Memory B cell (primary cell): ENCODE results near the gene EXOSC7.
"Not testable (repeated sequence)": the region's sequence is repeated elsewhere in the genome, so short reads cannot be mapped to it uniquely, and the experiment has no call there.

ENCODE experiments used
- ATAC-seq: fragments of 150-1000 bp; cut with Tn5 transposase; 2 replicates; pipeline ENCODE4 v1.10.0; 2021; ENCODE audit warnings: low read depth, mild to moderate bottlenecking, moderate library complexity
- DNase-seq, 2 donors: peaks; one replicate each; pipeline ENCODE4 v3.0.0; 2022; ENCODE audit warnings: low spot score in 2 of 2
- H3K27ac Mint-ChIP-seq: one replicate; pipeline ENCODE4 v1.8.0; 2022; ENCODE audit warnings: mild to moderate bottlenecking, moderate library complexity, mixed read lengths
- H3K27me3 Mint-ChIP-seq: one replicate; pipeline ENCODE4 v1.8.0; 2022; ENCODE audit warnings: mixed read lengths
- H3K36me3 Mint-ChIP-seq: one replicate; pipeline ENCODE4 v1.8.0; 2022; ENCODE audit warnings: mild to moderate bottlenecking, mixed read lengths
- H3K4me1 Mint-ChIP-seq: one replicate; pipeline ENCODE4 v1.8.0; 2022; ENCODE audit warnings: mixed read lengths
- H3K4me3 Mint-ChIP-seq: one replicate; pipeline ENCODE4 v1.8.0; 2022; ENCODE audit warnings: mild to moderate bottlenecking, moderate library complexity, mixed read lengths
- H3K9me3 Mint-ChIP-seq: one replicate; pipeline ENCODE4 v1.8.0; 2022; ENCODE audit warnings: mixed read lengths

EXOSC7 gene

GRCh38 chr3:44969828-44970179 is 6.2 kb upstream of the EXOSC7 start:
- Mint-ChIP-seq H3K4me1 (peaks cover 27% of the 10 kb centered on the region), H3K9me3 (no peaks in the 10 kb centered on the region), H3K36me3 (peaks cover 2% of the 10 kb centered on the region), H3K27ac (no peak overlapping the region), H3K4me3 (no peak overlapping the region), H3K27me3 (no peaks in the 10 kb centered on the region)
- DNase-seq (no peak), ATAC-seq (no peak)

- Mint-ChIP-seq H3K27me3 (no peaks in the 10 kb centered on the region), H3K9me3 (no peaks in the 10 kb centered on the region), H3K4me3 (no peak overlapping the region), H3K27ac (no peak overlapping the region), H3K36me3 (no peaks in the 10 kb centered on the region), H3K4me1 (peaks cover 30% of the 10 kb centered on the region)
- ATAC-seq (no peak), DNase-seq (no peak)
Observed at GRCh38 chr3:44970926-44971490, 5.0 kb upstream of the EXOSC7 start.

GRCh38 chr3:44974416-44974815 is 1.6 kb upstream of the EXOSC7 start:
- ATAC-seq, result no peak
- H3K27ac Mint-ChIP-seq, result no peak overlapping the region

DNA sequence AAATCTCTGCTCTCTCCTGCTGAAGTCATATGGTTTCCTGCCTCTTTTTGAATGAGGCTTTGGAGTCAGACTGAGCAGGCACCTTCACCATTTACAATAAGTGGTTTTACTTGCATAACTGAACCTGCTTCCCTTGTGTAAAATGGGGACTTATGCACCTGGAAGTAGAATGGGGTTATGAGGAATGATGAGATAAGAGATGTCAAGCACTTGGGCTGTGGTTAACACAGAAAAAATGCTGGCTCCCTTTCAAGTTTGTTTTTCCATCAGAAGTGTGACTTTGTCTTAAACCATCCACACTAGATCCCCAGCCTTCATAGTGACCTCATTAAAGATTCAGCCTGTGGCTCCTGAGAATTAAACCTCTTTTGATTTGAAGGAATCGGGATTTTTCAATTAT is 5.2 kb downstream of the EXOSC7 start:
- ATAC-seq (no peak), DNase-seq (no peak)
- Mint-ChIP-seq H3K27me3 (no peaks in the 10 kb centered on the region), H3K27ac (no peak overlapping the region), H3K4me1 (peaks cover 37% of the 10 kb centered on the region), H3K9me3 (no peaks in the 10 kb centered on the region), H3K4me3 (no peak overlapping the region), H3K36me3 (peaks cover 5% of the 10 kb centered on the region)

More at GRCh38 chr3:44974416-44974815, 1.6 kb upstream of the EXOSC7 start:
- no peak for DNase-seq
- Mint-ChIP-seq H3K9me3 (no peaks in the 10 kb centered on the region), H3K36me3 (peaks cover 2% of the 10 kb centered on the region), H3K27me3 (no peaks in the 10 kb centered on the region), H3K4me3 (peak overlapping the region; percentile 4), H3K4me1 (peaks cover 32% of the 10 kb centered on the region)

GRCh38 chr3:44981751-44982150 is 5.7 kb downstream of the EXOSC7 start:
- Mint-ChIP-seq H3K9me3 (no peaks in the 10 kb centered on the region), H3K36me3 (peaks cover 5% of the 10 kb centered on the region), H3K27ac (peak overlapping the region; percentile 50), H3K4me1 (peaks cover 37% of the 10 kb centered on the region), H3K27me3 (no peaks in the 10 kb centered on the region), H3K4me3 (peak overlapping the region; percentile 43)
- no peak for DNase-seq
- ATAC-seq, result peak; percentile 82

GRCh38 chr3:44982817-44983216 is 6.8 kb downstream of the EXOSC7 start:
- H3K4me3 Mint-ChIP-seq, result no peak overlapping the region
- peaks cover 5% of the 10 kb centered on the region for H3K36me3 Mint-ChIP-seq
- ATAC-seq (no peak), DNase-seq (no peak)
- no peaks in the 10 kb centered on the region for H3K9me3 Mint-ChIP-seq
- peaks cover 32% of the 10 kb centered on the region for H3K4me1 Mint-ChIP-seq
- H3K27ac Mint-ChIP-seq, result no peak overlapping the region
- no peaks in the 10 kb centered on the region for H3K27me3 Mint-ChIP-seq

DNA sequence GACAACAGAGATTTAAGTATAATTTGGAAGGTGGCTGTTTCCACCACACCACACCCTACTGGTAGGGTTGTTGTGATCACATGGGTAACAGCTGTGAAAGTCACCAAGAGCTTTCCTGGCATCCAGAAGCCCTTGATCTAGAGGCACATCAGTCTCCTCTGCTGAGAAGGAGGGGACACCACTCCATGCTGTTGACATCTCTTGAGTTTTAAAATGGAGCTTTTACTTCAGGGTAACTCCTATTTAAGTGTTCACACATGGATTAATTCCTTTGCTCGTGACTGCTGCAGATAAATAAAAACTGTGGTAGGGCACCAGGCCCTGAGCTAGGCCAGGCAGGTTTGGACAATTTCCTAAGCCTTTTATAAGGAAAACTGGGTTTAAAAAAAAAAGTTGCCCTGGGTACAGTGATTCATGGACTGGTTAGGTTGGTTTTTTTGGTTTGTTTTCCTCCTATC is 7.5 kb downstream of the EXOSC7 start:
- no peak overlapping the region for H3K4me3 Mint-ChIP-seq
- H3K36me3 Mint-ChIP-seq, result peaks cover 3% of the 10 kb centered on the region
- no peaks in the 10 kb centered on the region for H3K27me3 Mint-ChIP-seq
- H3K4me1 Mint-ChIP-seq, result peaks cover 32% of the 10 kb centered on the region
- ATAC-seq (no peak), DNase-seq (no peak)
- no peak overlapping the region for H3K27ac Mint-ChIP-seq
- no peaks in the 10 kb centered on the region for H3K9me3 Mint-ChIP-seq

GRCh38 chr3:44984335-44984734 is 8.3 kb downstream of the EXOSC7 start:
- Mint-ChIP-seq H3K36me3 (peaks cover 7% of the 10 kb centered on the region), H3K9me3 (no peaks in the 10 kb centered on the region), H3K4me3 (no peak overlapping the region), H3K4me1 (peaks cover 31% of the 10 kb centered on the region), H3K27ac (no peak overlapping the region), H3K27me3 (no peaks in the 10 kb centered on the region)
- DNase-seq (no peak), ATAC-seq (no peak)

- ATAC-seq, H3K27me3 Mint-ChIP-seq, DNase-seq, H3K9me3 Mint-ChIP-seq, H3K4me3 Mint-ChIP-seq, H3K27ac Mint-ChIP-seq: not testable (repeated sequence)
- Mint-ChIP-seq H3K4me1 (peaks cover 21% of the 10 kb centered on the region), H3K36me3 (peaks cover 12% of the 10 kb centered on the region)
Observed at GRCh38 chr3:44986330-44986729, 10.3 kb downstream of the EXOSC7 start.

GRCh38 chr3:44987332-44987731 is 11.3 kb downstream of the EXOSC7 start:
- DNase-seq, result no peak
- H3K4me1 Mint-ChIP-seq, result peaks cover 13% of the 10 kb centered on the region
- ATAC-seq, result no peak
- H3K27me3 Mint-ChIP-seq, result no peaks in the 10 kb centered on the region
- H3K4me3 Mint-ChIP-seq, result no peak overlapping the region
- peaks cover 12% of the 10 kb centered on the region for H3K36me3 Mint-ChIP-seq
- H3K27ac Mint-ChIP-seq, result no peak overlapping the region
- H3K9me3 Mint-ChIP-seq, result no peaks in the 10 kb centered on the region

DNA sequence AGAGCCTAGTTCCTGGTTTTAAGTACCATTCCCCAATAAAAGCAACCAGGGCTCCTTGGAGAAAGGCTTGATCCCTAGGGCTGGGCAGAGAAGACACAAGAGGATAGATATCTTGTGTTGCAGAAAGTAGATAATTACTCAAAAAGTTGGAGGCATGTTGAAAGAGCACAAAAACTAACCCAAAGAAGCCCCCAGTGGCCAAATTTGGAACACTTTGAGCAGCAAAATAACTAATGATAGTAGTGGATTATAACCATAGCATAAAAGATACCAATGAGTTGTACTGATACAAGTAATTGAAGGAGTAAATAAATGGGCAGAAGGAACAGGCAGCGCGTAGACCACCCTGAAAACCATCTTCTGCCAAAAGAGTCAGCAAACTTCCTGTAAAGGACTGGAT is 12.0 kb downstream of the EXOSC7 start:
- Mint-ChIP-seq H3K36me3 (peaks cover 12% of the 10 kb centered on the region), H3K9me3 (no peaks in the 10 kb centered on the region), H3K4me3 (no peak overlapping the region), H3K27me3 (no peaks in the 10 kb centered on the region), H3K27ac (no peak overlapping the region), H3K4me1 (peaks cover 8% of the 10 kb centered on the region)
- DNase-seq, result no peak
- no peak for ATAC-seq

- ATAC-seq (no peak), DNase-seq (no peak)
- Mint-ChIP-seq H3K4me3 (no peak overlapping the region), H3K27ac (no peak overlapping the region), H3K36me3 (peaks cover 16% of the 10 kb centered on the region), H3K27me3 (no peaks in the 10 kb centered on the region), H3K9me3 (no peaks in the 10 kb centered on the region), H3K4me1 (peaks cover 8% of the 10 kb centered on the region)
Observed at GRCh38 chr3:44989141-44989540, 13.1 kb downstream of the EXOSC7 start.

GRCh38 chr3:44989636-44990373 is 13.8 kb downstream of the EXOSC7 start:
- Mint-ChIP-seq H3K27ac (no peak overlapping the region), H3K4me3 (no peak overlapping the region), H3K36me3 (peaks cover 18% of the 10 kb centered on the region), H3K27me3 (no peaks in the 10 kb centered on the region), H3K9me3 (no peaks in the 10 kb centered on the region), H3K4me1 (peaks cover 10% of the 10 kb centered on the region)
- no peak for ATAC-seq
- no peak for DNase-seq

- Mint-ChIP-seq H3K4me1 (peaks cover 10% of the 10 kb centered on the region), H3K27ac (no peak overlapping the region), H3K27me3 (no peaks in the 10 kb centered on the region), H3K9me3 (no peaks in the 10 kb centered on the region), H3K36me3 (peaks cover 19% of the 10 kb centered on the region), H3K4me3 (no peak overlapping the region)
- DNase-seq (no peak), ATAC-seq (no peak)
Observed at GRCh38 chr3:44991326-44991725, 15.3 kb downstream of the EXOSC7 start.
